ENCODE data around the gene SLC15A3.

Gene SLC15A3

DNA sequence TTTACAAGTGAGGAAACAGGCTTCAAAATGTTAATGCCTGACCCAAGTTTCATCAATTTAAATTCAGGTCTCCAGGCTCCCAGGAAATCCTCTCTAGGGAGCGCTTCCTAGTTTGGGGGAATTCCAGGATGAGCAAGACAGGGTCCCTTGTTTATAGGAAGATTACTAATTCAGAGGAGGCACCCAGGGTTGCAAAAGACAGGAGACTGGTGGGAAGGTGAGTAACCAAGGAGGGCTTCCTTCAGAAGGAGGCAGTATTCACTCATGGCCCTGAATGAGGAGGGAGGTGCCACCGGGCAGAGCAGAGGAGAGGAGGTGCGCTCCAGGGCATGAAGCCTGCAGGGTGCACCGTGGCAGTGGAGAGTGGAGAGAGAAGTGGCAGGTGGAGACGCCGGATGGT, 26.1 kb downstream of the SLC15A3 start:
- Histone ChIP-seq H4K91ac (ENCODE audit: low read depth, low read length, poor library complexity) (no peak overlapping the region), H2BK12ac (ENCODE audit: low read length) (no peak overlapping the region), H3K36me3 (replicated peaks in 1 of 2; ENCODE audit: control insufficient read depth in 2 of 2, insufficient read depth in 2 of 2, low read length in 2 of 2) (peaks cover 50 to 73% of the 10 kb centered on the region in 2 donors), H3K4ac (ENCODE audit: low read length) (no peak overlapping the region), H3K14ac (ENCODE audit: low read length) (no peak overlapping the region), H2BK120ac (ENCODE audit: low read depth, low read length) (no peak overlapping the region), H2BK5ac (ENCODE audit: low read length) (no peak overlapping the region), H3K18ac (ENCODE audit: low read length) (no peak overlapping the region), H4K8ac (ENCODE audit: low read depth, low read length) (no peak overlapping the region), H3K9me3 (replicated peaks in 1 of 2; ENCODE audit: control insufficient read depth in 2 of 2, insufficient read depth in 1 of 2, low read depth in 1 of 2, low read length in 2 of 2) (no peaks in the 10 kb centered on the region), H3K9ac (ENCODE audit: low read depth, low read length, poor library complexity) (no peak overlapping the region), H3K4me2 (ENCODE audit: insufficient read depth, low read length, poor library complexity, severe bottlenecking) (peak overlapping the region; percentile 97), H3K4me3 (ENCODE audit: low read length in 2 of 2) (peak overlapping the region in 1 of 2 donors; percentile 57), H3K27me3 (ENCODE audit: control insufficient read depth in 3 of 3, insufficient read depth in 3 of 3, low read depth in 1 of 3, low read length in 3 of 3) (no peaks in the 10 kb centered on the region), H3K27ac (replicated peaks; ENCODE audit: low read length) (no peak overlapping the region), H2BK15ac (ENCODE audit: low read length) (no peak overlapping the region), H3K4me1 (ENCODE audit: control insufficient read depth in 2 of 2, insufficient read depth in 1 of 2, low read depth in 1 of 2, low read length in 2 of 2) (peaks cover 11 to 15% of the 10 kb centered on the region in 2 donors), H2AFZ (ENCODE audit: low read length) (no peak overlapping the region), H2AK5ac (ENCODE audit: low read depth, low read length) (no peak overlapping the region), H3K23ac (ENCODE audit: low read depth, low read length, poor library complexity) (no peak overlapping the region), H3K79me1 (ENCODE audit: low read depth, low read length) (peaks cover 9% of the 10 kb centered on the region)
- DNase-seq (ENCODE audit: low spot score), result no peak
- no CpG with 5 or more reads among the region's 6 CpGs for WGBS, 2 donors (ENCODE audit: extremely low coverage in 2 of 2, insufficient read length in 2 of 2, insufficient replicate concordance in 1 of 2)

DNA sequence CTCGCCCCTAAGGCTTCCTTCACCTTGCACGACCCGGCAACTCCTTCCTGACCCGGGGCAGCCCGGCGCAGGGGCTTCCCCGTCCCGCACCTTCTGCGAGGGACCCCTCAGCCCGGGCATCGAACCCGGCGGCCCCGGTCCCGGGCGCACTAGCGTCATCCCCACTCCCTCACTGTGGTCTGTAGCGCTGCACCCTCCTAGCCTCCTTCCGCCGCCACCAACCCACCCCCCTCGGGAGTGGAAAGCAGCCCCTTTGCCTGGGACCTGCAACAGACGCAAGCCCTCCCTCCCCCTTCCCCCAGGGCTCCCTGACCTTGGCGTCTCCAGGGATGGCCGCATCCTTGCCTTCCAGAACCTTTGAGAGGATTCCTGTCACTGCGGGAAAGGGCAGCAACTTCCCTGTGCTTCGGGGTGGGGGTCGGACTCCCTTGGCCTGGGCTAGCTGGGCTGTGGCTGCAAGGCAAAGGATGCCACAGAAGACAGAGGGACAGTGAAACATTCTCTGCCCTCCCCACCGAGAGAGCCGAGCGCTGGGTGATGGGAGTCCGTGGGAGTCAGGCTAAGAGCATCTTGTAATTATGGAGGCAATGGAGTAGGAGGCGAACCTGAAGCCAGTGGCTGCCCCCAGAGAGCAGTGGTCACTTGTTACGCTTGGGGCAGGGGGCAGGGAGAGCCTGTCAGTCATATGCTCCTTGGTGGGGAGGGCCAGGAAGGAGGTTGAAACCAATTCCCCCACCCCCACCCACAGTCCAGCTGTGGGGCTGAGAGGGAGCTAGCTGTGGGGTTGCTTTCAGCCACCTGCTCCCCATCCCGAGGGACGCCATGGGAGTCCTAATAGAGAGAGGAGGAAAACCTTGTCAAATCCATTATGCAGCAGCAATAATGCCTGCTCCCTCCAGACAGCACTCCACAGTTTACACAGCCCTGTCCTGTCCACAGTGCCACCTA, 26.8 kb downstream of the SLC15A3 start:
- H2AFZ ChIP-seq (ENCODE audit: low read length), result peak overlapping the region; percentile 90
- peaks cover 49 to 73% of the 10 kb centered on the region in 2 donors for H3K36me3 ChIP-seq (replicated peaks in 1 of 2; ENCODE audit: control insufficient read depth in 2 of 2, insufficient read depth in 2 of 2, low read length in 2 of 2)
- no peak overlapping the region for H4K8ac ChIP-seq (ENCODE audit: low read depth, low read length)
- H2BK12ac ChIP-seq (ENCODE audit: low read length), result no peak overlapping the region
- peak overlapping the region; percentile 83 for H2AK5ac ChIP-seq (ENCODE audit: low read depth, low read length)
- H3K9me3 ChIP-seq (replicated peaks in 1 of 2; ENCODE audit: control insufficient read depth in 2 of 2, insufficient read depth in 1 of 2, low read depth in 1 of 2, low read length in 2 of 2), result no peaks in the 10 kb centered on the region
- peak overlapping the region; percentile 70 for H2BK15ac ChIP-seq (ENCODE audit: low read length)
- no peak for DNase-seq (ENCODE audit: low spot score)
- H4K91ac ChIP-seq (ENCODE audit: low read depth, low read length, poor library complexity), result no peak overlapping the region
- peak overlapping the region; percentile 77 for H2BK5ac ChIP-seq (ENCODE audit: low read length)
- H3K23ac ChIP-seq (ENCODE audit: low read depth, low read length, poor library complexity), result peak overlapping the region; percentile 47
- H3K27me3 ChIP-seq (ENCODE audit: control insufficient read depth in 3 of 3, insufficient read depth in 3 of 3, low read depth in 1 of 3, low read length in 3 of 3), result no peaks in the 10 kb centered on the region
- H3K4me2 ChIP-seq (ENCODE audit: insufficient read depth, low read length, poor library complexity, severe bottlenecking), result peak overlapping the region; percentile 97
- peak overlapping the region; percentile 57 to 96 for H3K4me3 ChIP-seq (ENCODE audit: low read length in 2 of 2)
- peaks cover 11 to 15% of the 10 kb centered on the region in 2 donors for H3K4me1 ChIP-seq (ENCODE audit: control insufficient read depth in 2 of 2, insufficient read depth in 1 of 2, low read depth in 1 of 2, low read length in 2 of 2)
- H3K9ac ChIP-seq (ENCODE audit: low read depth, low read length, poor library complexity), result peak overlapping the region; percentile 94
- peaks cover 9% of the 10 kb centered on the region for H3K79me1 ChIP-seq (ENCODE audit: low read depth, low read length)
- H3K18ac ChIP-seq (ENCODE audit: low read length), result peak overlapping the region; percentile 96
- no CpG with 5 or more reads among the region's 35 CpGs for WGBS, 2 donors (ENCODE audit: extremely low coverage in 2 of 2, insufficient read length in 2 of 2, insufficient replicate concordance in 1 of 2)
- H2BK120ac ChIP-seq (ENCODE audit: low read depth, low read length), result no peak overlapping the region
- peak overlapping the region; percentile 75 for H3K14ac ChIP-seq (ENCODE audit: low read length)
- H3K4ac ChIP-seq (ENCODE audit: low read length), result no peak overlapping the region
- no peak overlapping the region for H3K27ac ChIP-seq (replicated peaks; ENCODE audit: low read length)

DNA sequence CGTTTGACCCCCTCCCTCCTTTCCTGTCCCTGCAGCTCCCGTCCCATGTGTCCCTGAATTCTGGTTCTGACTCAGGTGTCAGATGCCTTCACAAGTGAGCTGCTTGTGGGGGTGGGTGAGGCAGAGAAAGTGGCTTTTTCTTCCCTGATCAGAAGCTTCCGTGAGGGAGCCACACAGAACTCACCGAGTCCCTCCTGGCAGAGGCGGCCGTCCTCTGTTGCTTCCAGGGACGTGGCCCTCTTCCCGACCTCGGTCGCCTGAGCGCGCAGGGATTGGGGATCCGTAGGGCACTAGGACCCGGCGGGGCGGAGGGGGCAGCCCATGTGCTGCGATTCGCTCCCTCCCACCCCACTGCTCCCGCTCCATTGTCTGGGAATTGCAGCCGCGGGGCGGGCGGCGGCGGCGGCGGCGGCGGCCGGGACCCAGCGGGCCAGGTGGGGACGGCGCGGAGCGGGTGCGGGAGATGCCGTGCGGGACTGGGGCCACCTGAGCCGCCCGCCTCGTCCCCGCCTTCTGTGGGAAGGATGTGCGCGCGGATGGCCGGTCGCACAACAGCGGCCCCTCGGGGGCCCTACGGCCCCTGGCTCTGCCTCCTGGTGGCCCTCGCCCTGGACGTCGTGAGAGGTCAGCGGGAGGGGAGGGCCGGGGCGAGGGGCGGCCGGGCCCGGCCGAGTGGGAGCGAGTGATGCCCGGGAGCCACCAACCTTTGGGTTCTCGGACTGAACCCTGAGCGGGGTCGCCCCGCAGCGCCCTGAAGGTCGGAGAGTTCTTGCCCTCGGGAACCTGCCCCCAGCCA, 27.7 kb downstream of the SLC15A3 start, which contains the start of gene TMEM132A:
TSS of gene TMEM132A (plus strand) at position 351 of the 796 bp plus-strand sequence. CDS start at position 525, 174 bp downstream.
- whole genome bisulfite sequencing, 2 donors (ENCODE audit: extremely low coverage in 2 of 2, insufficient read length in 2 of 2, insufficient replicate concordance in 1 of 2), result no CpG with 5 or more reads among the region's 69 CpGs
- Histone ChIP-seq H3K27ac (replicated peaks; ENCODE audit: low read length) (no peak within 1 kb of the TSS), H2AK5ac (ENCODE audit: low read depth, low read length) (peak within 1 kb of the TSS; percentile 83), H3K23ac (ENCODE audit: low read depth, low read length, poor library complexity) (peak within 1 kb of the TSS; percentile 47), H2BK5ac (ENCODE audit: low read length) (peak within 1 kb of the TSS; percentile 77), H3K18ac (ENCODE audit: low read length) (peak within 1 kb of the TSS; percentile 96), H2BK15ac (ENCODE audit: low read length) (peak within 1 kb of the TSS; percentile 70), H3K4me3 (ENCODE audit: low read length in 2 of 2) (peak within 1 kb of the TSS; percentile 57 to 96), H4K8ac (ENCODE audit: low read depth, low read length) (peak within 1 kb of the TSS; percentile 67), H3K79me1 (ENCODE audit: low read depth, low read length) (peaks cover 9% of the 10 kb centered on the region), H2AFZ (ENCODE audit: low read length) (peak within 1 kb of the TSS; percentile 90), H4K91ac (ENCODE audit: low read depth, low read length, poor library complexity) (no peak within 1 kb of the TSS), H2BK12ac (ENCODE audit: low read length) (peak within 1 kb of the TSS; percentile 75), H3K36me3 (replicated peaks in 1 of 2; ENCODE audit: control insufficient read depth in 2 of 2, insufficient read depth in 2 of 2, low read length in 2 of 2) (peaks cover 49 to 73% of the 10 kb centered on the region in 2 donors), H3K4ac (ENCODE audit: low read length) (no peak within 1 kb of the TSS), H2BK120ac (ENCODE audit: low read depth, low read length) (peak within 1 kb of the TSS; percentile 49), H3K9me3 (replicated peaks in 1 of 2; ENCODE audit: control insufficient read depth in 2 of 2, insufficient read depth in 1 of 2, low read depth in 1 of 2, low read length in 2 of 2) (no peaks in the 10 kb centered on the region), H3K4me1 (ENCODE audit: control insufficient read depth in 2 of 2, insufficient read depth in 1 of 2, low read depth in 1 of 2, low read length in 2 of 2) (peaks cover 11 to 15% of the 10 kb centered on the region in 2 donors), H3K9ac (ENCODE audit: low read depth, low read length, poor library complexity) (peak within 1 kb of the TSS; percentile 94), H3K14ac (ENCODE audit: low read length) (peak within 1 kb of the TSS; percentile 75), H3K27me3 (ENCODE audit: control insufficient read depth in 3 of 3, insufficient read depth in 3 of 3, low read depth in 1 of 3, low read length in 3 of 3) (no peaks in the 10 kb centered on the region), H3K4me2 (ENCODE audit: insufficient read depth, low read length, poor library complexity, severe bottlenecking) (peak within 1 kb of the TSS; percentile 97)
- peak; percentile 63 for DNase-seq (ENCODE audit: low spot score)

Measured in neuronal stem cell (in vitro differentiated cells).